Jurkat, Clone E6-1 (cell line): ENCODE results near the gene SDCCAG8.

ENCODE experiments used
- DNase-seq: peaks from one replicate; pipeline ENCODE4 v3.0.0-alpha.2; 2011; ENCODE audit warnings: low read depth, low spot score
- H3K4me3 ChIP-seq: 2 replicates; pipeline ENCODE4 v1.5.1; 2011; ENCODE audit warnings: mild to moderate bottlenecking, low read length, control low read depth, moderate library complexity

The SDCCAG8 gene

DNA sequence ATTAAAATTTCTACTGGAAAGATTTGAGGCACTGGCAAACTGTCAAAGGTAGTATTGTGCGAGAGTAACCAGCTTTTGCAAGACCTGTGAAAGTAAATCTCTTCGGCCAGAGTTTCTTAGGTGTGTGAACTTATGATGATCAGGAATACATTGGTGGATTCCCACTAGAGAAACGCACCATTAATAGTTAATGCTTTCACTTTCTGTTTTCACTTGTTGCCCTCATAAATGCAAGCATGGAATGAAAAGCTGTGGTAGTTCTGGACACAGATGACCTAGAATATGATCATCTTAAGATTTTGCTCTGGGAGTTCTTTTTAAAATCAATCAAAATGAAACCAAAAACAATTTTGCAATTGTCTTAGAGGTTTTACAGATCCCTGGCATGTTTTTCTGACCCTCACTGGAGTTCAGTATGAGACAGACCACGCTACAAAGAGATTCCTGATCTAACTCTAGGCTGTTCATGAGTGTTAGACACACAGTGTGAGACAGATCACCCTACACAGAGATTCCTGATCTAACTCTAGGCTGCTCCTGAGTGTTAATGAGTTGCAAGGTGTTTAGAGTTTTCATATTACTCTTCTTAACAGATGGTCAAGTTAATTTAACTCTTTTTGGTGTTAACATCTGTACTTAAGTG is 98.8 kb downstream of the SDCCAG8 start:
- no peak for DNase-seq
- H3K4me3 ChIP-seq: no peak overlapping the region

DNA sequence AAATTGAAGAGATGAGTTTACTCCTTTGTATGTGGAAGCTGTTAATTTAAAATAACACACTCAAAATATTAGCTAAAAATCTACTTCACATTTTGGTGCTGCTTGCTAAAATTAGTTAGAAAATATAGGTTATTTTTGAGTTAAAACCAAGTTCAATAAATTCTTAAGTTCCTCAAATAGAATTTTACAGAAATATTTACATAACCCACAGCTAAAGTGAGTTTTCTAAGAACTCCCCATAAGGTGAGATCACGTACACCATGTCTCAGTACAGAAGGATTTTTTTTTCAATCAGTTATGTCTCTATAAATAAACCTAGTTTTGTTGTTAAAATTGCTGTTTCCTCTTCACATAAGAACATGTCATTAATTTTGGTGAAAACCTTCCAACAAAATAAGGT is 108.0 kb downstream of the SDCCAG8 start:
- DNase-seq: no peak
- H3K4me3 ChIP-seq: no peak overlapping the region

DNA sequence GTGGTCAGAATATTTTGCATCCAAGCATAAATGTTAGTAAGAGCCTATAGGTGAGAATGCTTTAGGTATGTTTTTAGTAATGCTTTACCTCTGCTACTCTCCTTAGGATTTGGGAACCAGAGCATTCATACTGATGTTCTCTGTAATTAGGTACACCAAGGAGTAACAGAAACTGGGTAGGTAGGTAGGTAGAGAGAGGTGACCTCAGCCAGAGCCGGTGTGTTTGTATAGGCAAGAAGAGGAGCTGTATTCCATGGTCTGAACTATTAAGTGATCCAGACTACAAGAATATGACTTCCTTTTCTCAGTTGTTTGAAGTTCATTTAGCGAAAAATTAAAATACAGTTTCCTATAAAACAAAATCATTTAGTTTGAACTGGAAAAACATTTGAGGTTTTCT is 108.5 kb downstream of the SDCCAG8 start:
- no peak for DNase-seq
- no peak overlapping the region for H3K4me3 ChIP-seq

GRCh38 chr1:243364866-243365265 is 109.0 kb downstream of the SDCCAG8 start:
- DNase-seq: no peak
- no peak overlapping the region for H3K4me3 ChIP-seq

- no peak for DNase-seq
Observed at GRCh38 chr1:243367314-243367713, 111.5 kb downstream of the SDCCAG8 start.

GRCh38 chr1:243374412-243374811 is 118.6 kb downstream of the SDCCAG8 start:
- H3K4me3 ChIP-seq: no peak overlapping the region
- no peak for DNase-seq

More at GRCh38 chr1:243367314-243367713, 111.5 kb downstream of the SDCCAG8 start:
- H3K4me3 ChIP-seq: no peak overlapping the region

DNA sequence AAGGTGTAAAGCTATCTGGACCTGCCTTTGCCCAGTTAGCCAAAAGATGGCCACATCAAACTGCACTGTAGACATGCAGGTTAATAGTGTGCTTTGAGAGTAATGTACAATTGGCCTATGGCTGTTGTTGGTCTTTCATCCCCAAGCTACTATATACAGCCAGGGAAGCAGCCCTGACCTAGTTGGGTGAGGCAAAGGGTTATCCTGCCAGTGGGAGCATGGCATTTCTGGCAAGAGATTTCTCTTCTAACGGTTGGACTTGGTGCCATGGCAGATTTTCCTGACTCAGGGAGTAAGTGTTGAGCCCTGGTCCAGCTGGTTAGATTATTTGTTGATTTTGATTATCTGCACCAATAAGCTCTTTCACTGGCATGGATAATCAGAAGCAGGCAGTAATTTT is 119.8 kb downstream of the SDCCAG8 start:
- H3K4me3 ChIP-seq: no peak overlapping the region
- DNase-seq: no peak

DNA sequence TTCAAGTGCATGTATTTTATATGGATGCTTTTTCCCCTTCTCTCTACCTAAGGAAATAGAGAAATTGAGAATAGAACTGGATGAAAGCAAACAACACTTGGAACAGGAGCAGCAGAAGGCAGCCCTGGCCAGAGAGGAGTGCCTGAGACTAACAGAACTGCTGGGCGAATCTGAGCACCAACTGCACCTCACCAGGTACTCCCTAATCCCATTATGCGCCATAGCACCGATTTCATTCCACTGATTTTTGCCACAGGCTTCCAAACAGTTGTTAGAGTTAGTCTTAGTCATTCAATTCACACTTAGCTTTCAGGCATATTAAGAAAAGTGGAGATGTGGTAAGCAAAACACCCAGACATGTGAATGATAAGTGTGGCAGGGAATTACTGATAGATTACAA is 122.8 kb downstream of the SDCCAG8 start:
- H3K4me3 ChIP-seq: no peak overlapping the region
- no peak for DNase-seq

GRCh38 chr1:243379208-243379607 is 123.4 kb downstream of the SDCCAG8 start:
- no peak for DNase-seq
- no peak overlapping the region for H3K4me3 ChIP-seq

- H3K4me3 ChIP-seq: no peak overlapping the region
- DNase-seq: no peak
Observed at GRCh38 chr1:243379706-243380105, 123.9 kb downstream of the SDCCAG8 start.

DNA sequence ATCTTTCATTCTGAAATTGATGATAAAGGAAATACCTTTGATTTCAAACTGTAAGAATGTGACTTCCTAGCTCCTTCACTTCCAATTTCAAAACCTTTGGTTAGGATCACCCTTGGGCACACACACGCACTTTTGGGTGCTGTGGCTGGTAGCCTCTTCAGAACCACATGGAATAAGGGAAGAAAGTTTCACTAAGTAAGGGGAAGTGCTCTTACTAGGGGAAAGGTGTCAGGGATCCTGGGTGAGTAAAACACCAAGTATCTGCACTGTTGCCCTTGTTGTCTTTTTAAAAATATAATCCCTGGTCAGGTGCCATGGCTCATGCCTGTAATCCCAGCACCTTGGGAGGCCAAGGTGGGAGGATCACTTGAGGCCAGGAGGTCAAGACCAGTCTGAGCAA is 132.4 kb downstream of the SDCCAG8 start:
- no peak for DNase-seq
- H3K4me3 ChIP-seq: no peak overlapping the region

DNA sequence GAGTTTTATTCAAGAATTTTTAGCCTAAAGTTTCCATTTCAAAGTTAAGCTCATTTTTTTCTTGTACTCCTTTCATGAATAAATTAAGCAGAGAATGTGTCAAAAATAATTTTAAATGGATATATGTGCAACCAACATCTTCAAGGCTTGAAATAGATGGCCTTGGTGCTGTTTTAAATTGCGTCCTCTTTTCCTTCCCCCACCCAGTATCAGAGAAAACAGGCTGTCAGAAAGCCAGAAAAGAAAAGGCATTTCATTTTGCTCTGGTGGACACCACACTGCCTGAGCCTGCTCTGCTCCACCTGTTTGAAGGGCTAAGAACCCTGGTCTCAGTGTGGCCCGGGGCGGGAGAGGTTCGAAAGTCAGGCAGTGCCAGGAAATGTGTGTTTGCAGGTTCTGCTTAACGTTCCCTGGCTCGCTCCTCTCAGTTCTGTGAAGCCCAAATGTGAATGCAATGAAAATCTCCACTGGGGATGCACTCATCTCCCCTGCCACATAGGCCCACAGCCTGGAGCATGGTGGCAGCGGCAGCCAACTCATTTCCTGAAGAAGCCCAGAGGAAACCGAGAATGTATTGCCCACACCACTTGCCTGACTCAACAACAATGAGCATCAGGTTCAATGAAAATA is 134.4 kb downstream of the SDCCAG8 start:
- no peak for DNase-seq
- no peak overlapping the region for H3K4me3 ChIP-seq

- no peak overlapping the region for H3K4me3 ChIP-seq
- no peak for DNase-seq
Observed at GRCh38 chr1:243391355-243391754, 135.5 kb downstream of the SDCCAG8 start.

DNA sequence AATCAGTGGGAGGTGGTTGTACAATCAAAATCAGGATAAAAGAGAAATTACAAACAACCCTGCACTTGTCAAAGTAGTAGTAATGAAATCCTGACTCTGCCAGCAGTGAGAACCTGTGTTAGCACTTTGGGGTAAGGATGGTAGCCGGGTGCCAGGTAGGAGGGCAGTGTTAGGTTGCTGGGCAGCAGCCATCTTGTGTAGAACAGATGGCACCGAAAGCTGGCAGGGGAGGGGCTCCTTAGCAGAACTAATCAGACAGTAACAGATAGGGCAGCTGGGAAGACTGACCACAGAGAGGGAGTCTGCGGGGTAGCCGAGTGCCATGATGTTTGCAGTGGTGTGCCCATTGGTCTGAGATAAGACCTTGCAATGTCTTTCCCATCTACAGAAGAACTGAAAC is 137.3 kb downstream of the SDCCAG8 start:
- H3K4me3 ChIP-seq: no peak overlapping the region
- DNase-seq: no peak

GRCh38 chr1:243394066-243394465 is 138.2 kb downstream of the SDCCAG8 start:
- DNase-seq: no peak
- no peak overlapping the region for H3K4me3 ChIP-seq

GRCh38 chr1:243394601-243395464 is 139.0 kb downstream of the SDCCAG8 start:
- no peak overlapping the region for H3K4me3 ChIP-seq
- DNase-seq: no peak

GRCh38 chr1:243396424-243396823 is 140.6 kb downstream of the SDCCAG8 start:
- no peak for DNase-seq
- H3K4me3 ChIP-seq: no peak overlapping the region

DNA sequence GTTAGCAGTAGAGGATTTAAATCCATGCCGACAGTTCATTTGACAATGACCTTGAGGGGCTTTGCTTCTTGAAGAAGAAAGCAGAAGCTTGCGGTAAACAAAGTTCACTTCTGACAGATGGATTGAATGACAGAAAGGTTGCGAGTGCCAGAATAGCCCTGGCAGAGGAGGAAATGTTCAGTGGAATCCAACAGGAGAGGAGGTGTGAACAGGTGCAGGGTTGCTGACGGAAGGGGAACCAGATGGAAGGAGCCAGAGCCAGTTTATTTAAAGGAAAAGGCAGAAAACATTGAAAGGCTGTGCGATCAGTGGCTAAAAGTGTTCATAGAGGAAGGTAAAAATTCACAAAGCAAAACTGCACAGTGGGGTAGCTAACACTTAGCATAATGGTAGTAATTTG is 141.0 kb downstream of the SDCCAG8 start:
- no peak overlapping the region for H3K4me3 ChIP-seq
- no peak for DNase-seq

DNA sequence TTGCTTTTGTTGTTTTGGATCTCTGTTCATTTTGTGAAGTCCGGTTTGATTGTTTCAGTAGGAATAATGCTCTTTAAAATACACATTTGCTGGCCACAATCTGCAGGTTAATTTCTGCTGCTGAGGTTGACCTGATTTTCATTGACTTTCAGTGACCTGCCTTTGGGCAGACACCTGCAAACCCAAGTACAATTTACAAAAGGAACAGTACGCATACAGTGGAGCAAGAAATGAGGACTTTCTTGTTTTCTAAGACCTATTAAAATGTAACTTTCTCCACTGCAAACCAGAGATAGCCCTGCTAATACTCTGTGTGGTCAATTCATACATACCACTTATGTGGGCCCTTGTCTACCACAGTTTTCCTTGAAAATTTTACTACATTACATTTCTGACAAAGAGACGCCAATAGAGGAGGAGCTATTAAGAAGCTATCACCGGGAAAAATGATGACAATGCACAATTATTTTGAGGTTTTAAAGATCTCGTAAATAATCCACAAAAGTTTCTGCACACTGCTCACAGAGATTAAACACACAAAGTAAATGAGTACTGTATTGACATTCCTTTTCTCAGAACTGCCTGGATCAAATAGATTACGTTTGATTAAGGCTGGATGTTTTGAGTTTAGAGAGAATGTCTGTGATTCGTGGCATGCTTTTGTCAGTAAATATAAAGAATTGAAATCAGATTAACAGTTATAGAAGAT is 141.9 kb downstream of the SDCCAG8 start:
- H3K4me3 ChIP-seq: no peak overlapping the region
- DNase-seq: no peak
